Measurements from ENCODE around the gene ADAMTSL1. TPM values are rescaled to one million over a fixed set of nuclear protein-coding genes. Genes with fewer than 3 reads are reported as not detected.

The ADAMTSL1 gene
- total and polyA plus RNA-seq, 2 of the 8 experiments (the other 6 are each of a cell fraction or from before 2014, with no cell fraction given), result 0.84 to 1.1 TPM

DNA sequence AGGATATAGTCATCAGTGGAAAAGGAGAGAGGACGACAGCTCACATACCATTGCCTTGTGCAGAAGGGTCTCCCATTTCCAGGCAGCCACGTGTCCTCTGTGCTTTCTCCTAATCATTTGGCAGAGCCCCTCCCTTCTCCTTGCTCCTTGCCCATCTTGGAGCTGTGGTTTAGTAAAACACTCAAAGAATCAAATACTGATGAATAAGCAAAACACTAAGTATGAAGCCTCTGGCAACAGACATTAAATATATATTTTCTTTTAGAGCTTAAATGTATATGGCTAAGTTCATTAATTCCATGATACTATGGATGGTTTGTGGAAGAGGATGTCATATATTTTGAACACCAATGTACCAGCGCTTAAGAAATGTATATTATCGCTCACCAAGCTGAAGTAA is 280.6 kb downstream of the ADAMTSL1 start (continued):
- TF ChIP-seq TAF7 (optimal IDR thresholded peaks at IDR 0.05; ENCODE audit: borderline replicate concordance, low read depth, low read length), result no peak
- no peak for TF ChIP-seq CTBP2 (IDR thresholded peaks at IDR 0.05; ENCODE audit: borderline replicate concordance, insufficient read depth, insufficient read length, low read length)
- no peak for TF ChIP-seq SP4 (IDR thresholded peaks at IDR 0.05; ENCODE audit: low read length)
- no peak for TF ChIP-seq KDM1A (IDR thresholded peaks at IDR 0.05; ENCODE audit: borderline replicate concordance, low read length)

Measured in H1 (cell line).